ENCODE results near the gene UBALD2. TPM values are rescaled to one million over a fixed set of nuclear protein-coding genes. Genes with fewer than 3 reads are reported as not detected.

Gene UBALD2
- total RNA-seq, 4 donors from 2014 or later, result 14.0 to 74.1 (median 50.4) TPM

GRCh38 chr17:76277300-76278267, 12.4 kb downstream of the UBALD2 start:
- Histone ChIP-seq H3K4me3 (no peak overlapping the region), H3K27ac (no peak overlapping the region), H3K36me3 (no peaks in the 10 kb centered on the region), H3K9me3 (no peaks in the 10 kb centered on the region), H3K4me1 (peaks cover 0 to 12% (median 3%) of the 10 kb centered on the region in 4 donors), H3K27me3 (no peaks in the 10 kb centered on the region)
- DNase-seq, result no peak
- TF ChIP-seq POLR2A (IDR thresholded peaks at IDR 0.05) (no peak), CTCF (IDR thresholded peaks at IDR 0.05) (no peak)

- TF ChIP-seq POLR2A (IDR thresholded peaks at IDR 0.05), result no peak
- TF ChIP-seq CTCF (IDR thresholded peaks at IDR 0.05), result no peak
- peaks cover 0 to 4% (median 0%) of the 10 kb centered on the region in 4 donors for H3K4me1 ChIP-seq
- no peaks in the 10 kb centered on the region for H3K27me3 ChIP-seq
- H3K4me3 ChIP-seq, result no peak overlapping the region
- DNase-seq, result no peak
- no peak overlapping the region for H3K27ac ChIP-seq
- no peaks in the 10 kb centered on the region for H3K36me3 ChIP-seq
- no peaks in the 10 kb centered on the region for H3K9me3 ChIP-seq
Measured at GRCh38 chr17:76278268-76278908, 13.2 kb downstream of the UBALD2 start.

- H3K36me3 ChIP-seq, result no peaks in the 10 kb centered on the region
- H3K27ac ChIP-seq, result no peak overlapping the region
- DNase-seq, result peak; percentile 88 to 95 (median 89)
- TF ChIP-seq CTCF (IDR thresholded peaks at IDR 0.05) (peak; percentile 92 to 97 (median 96)), POLR2A (IDR thresholded peaks at IDR 0.05) (peak in 1 of 2 donors; percentile 18)
- no peaks in the 10 kb centered on the region for H3K9me3 ChIP-seq
- no peak overlapping the region for H3K4me3 ChIP-seq
- no peaks in the 10 kb centered on the region for H3K27me3 ChIP-seq
- no peaks in the 10 kb centered on the region for H3K4me1 ChIP-seq
Measured at GRCh38 chr17:76278952-76279741, 14.0 kb downstream of the UBALD2 start.

- no peak overlapping the region for H3K27ac ChIP-seq
- TF ChIP-seq CTCF (IDR thresholded peaks at IDR 0.05), result no peak
- no peak for TF ChIP-seq POLR2A (IDR thresholded peaks at IDR 0.05)
- H3K4me1 ChIP-seq, result no peaks in the 10 kb centered on the region
- H3K4me3 ChIP-seq, result no peak overlapping the region
- DNase-seq, result no peak
- H3K9me3 ChIP-seq, result no peaks in the 10 kb centered on the region
- H3K27me3 ChIP-seq, result no peaks in the 10 kb centered on the region
- H3K36me3 ChIP-seq, result no peaks in the 10 kb centered on the region
Measured at GRCh38 chr17:76279742-76280287, 14.7 kb downstream of the UBALD2 start.

- Histone ChIP-seq H3K36me3 (no peaks in the 10 kb centered on the region), H3K27me3 (no peaks in the 10 kb centered on the region), H3K9me3 (no peaks in the 10 kb centered on the region), H3K4me3 (no peak overlapping the region), H3K4me1 (no peaks in the 10 kb centered on the region), H3K27ac (no peak overlapping the region)
- DNase-seq, result no peak
- no peak for TF ChIP-seq POLR2A (IDR thresholded peaks at IDR 0.05)
- no peak for TF ChIP-seq CTCF (IDR thresholded peaks at IDR 0.05)
Measured at GRCh38 chr17:76280650-76281049, 15.5 kb downstream of the UBALD2 start.

All from Peyer's patch (tissue), 4 donors.